ENCODE results near the gene LPP. TPM values are rescaled to one million over a fixed set of nuclear protein-coding genes. Genes with fewer than 3 reads are reported as not detected.

Gene LPP
- total and polyA plus RNA-seq, 2 donors (not counting 1 experiment from before 2014, with no cell fraction given), result 7.6 to 81.7 TPM

GRCh38 chr3:188558343-188559071 is 404.6 kb downstream of the LPP start:
- Histone ChIP-seq H3K4me3 (ENCODE audit: control extremely low read depth in 1 of 5, extremely low read depth in 1 of 5, insufficient read depth in 1 of 5, low read depth in 2 of 5, low read length in 4 of 5) (no peak overlapping the region), H3K79me2 (ENCODE audit: control insufficient read depth, insufficient read depth, low read length) (no peaks in the 10 kb centered on the region), H2AFZ (ENCODE audit: insufficient read depth, low read depth, low read length, poor library complexity, severe bottlenecking) (no peak overlapping the region), H3K4me2 (replicated peaks; ENCODE audit: low read depth, low read length, poor library complexity, severe bottlenecking) (no peak overlapping the region), H3K9me3 (ENCODE audit: control extremely low read depth in 1 of 3, control insufficient read depth in 2 of 3, insufficient read depth in 1 of 3, low read length in 2 of 3) (no peaks in the 10 kb centered on the region), H3K9ac (ENCODE audit: low read length) (no peak overlapping the region), H3K27me3 (replicated peaks in 1 of 4; ENCODE audit: control extremely low read depth in 1 of 4, control insufficient read depth in 3 of 4, insufficient read depth in 4 of 4, low read length in 3 of 4) (no peaks in the 10 kb centered on the region), H3K36me3 (replicated peaks in 1 of 2; ENCODE audit: control extremely low read depth in 1 of 2, control insufficient read depth in 1 of 2, extremely low read depth in 1 of 2, insufficient read depth in 2 of 2, low read length in 1 of 2) (no peaks in the 10 kb centered on the region), H3K27ac (ENCODE audit: low read length in 2 of 2) (no peak overlapping the region), H4K20me1 (ENCODE audit: control insufficient read depth, insufficient read depth, low read length, poor library complexity, severe bottlenecking) (no peaks in the 10 kb centered on the region), H3K4me1 (ENCODE audit: control insufficient read depth in 2 of 2, insufficient read depth in 2 of 2, low read length in 2 of 2) (peaks cover 0 to 5% of the 10 kb centered on the region in 2 donors)
- ATAC-seq (ENCODE audit: low read depth) (no peak), DNase-seq (no peak)
- Mint-ChIP-seq H3K4me1 (peaks cover 21% of the 10 kb centered on the region), H3K9me3 (ENCODE audit: insufficient read depth) (no peaks in the 10 kb centered on the region), H3K4me3 (no peak overlapping the region), H3K27me3 (no peaks in the 10 kb centered on the region), H3K27ac (no peak overlapping the region)
- POLR2A ChIA-PET, result no interaction called here
- CTCF ChIA-PET, result no interaction called here
- WGBS (ENCODE audit: insufficient coverage), result 40% methylated on average over 2 of the region's 5 CpGs
- intact Hi-C loops (cut with micrococcal nuclease), result no loop called here
- no peak for TF ChIP-seq EZH2 (IDR thresholded peaks at IDR 0.05; ENCODE audit: borderline replicate concordance, insufficient read depth, low read depth, low read length, poor library complexity, severe bottlenecking)
- TF ChIP-seq, protein P1, sequence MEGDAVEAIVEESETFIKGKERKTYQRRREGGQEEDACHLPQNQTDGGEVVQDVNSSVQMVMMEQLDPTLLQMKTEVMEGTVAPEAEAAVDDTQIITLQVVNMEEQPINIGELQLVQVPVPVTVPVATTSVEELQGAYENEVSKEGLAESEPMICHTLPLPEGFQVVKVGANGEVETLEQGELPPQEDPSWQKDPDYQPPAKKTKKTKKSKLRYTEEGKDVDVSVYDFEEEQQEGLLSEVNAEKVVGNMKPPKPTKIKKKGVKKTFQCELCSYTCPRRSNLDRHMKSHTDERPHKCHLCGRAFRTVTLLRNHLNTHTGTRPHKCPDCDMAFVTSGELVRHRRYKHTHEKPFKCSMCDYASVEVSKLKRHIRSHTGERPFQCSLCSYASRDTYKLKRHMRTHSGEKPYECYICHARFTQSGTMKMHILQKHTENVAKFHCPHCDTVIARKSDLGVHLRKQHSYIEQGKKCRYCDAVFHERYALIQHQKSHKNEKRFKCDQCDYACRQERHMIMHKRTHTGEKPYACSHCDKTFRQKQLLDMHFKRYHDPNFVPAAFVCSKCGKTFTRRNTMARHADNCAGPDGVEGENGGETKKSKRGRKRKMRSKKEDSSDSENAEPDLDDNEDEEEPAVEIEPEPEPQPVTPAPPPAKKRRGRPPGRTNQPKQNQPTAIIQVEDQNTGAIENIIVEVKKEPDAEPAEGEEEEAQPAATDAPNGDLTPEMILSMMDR (IDR thresholded peaks at IDR 0.05), result no peak

- Mint-ChIP-seq H3K4me1 (peaks cover 21% of the 10 kb centered on the region), H3K4me3 (no peak overlapping the region), H3K9me3 (ENCODE audit: insufficient read depth) (no peaks in the 10 kb centered on the region), H3K27me3 (no peaks in the 10 kb centered on the region), H3K27ac (no peak overlapping the region)
- ChIA-PET POLR2A (no interaction called here), CTCF (no interaction called here)
- Histone ChIP-seq H3K4me2 (replicated peaks; ENCODE audit: low read depth, low read length, poor library complexity, severe bottlenecking) (no peak overlapping the region), H3K27ac (ENCODE audit: low read length in 2 of 2) (no peak overlapping the region), H3K36me3 (replicated peaks in 1 of 2; ENCODE audit: control extremely low read depth in 1 of 2, control insufficient read depth in 1 of 2, extremely low read depth in 1 of 2, insufficient read depth in 2 of 2, low read length in 1 of 2) (no peaks in the 10 kb centered on the region), H3K9ac (ENCODE audit: low read length) (no peak overlapping the region), H3K4me3 (ENCODE audit: control extremely low read depth in 1 of 5, extremely low read depth in 1 of 5, insufficient read depth in 1 of 5, low read depth in 2 of 5, low read length in 4 of 5) (no peak overlapping the region), H2AFZ (ENCODE audit: insufficient read depth, low read depth, low read length, poor library complexity, severe bottlenecking) (no peak overlapping the region), H3K79me2 (ENCODE audit: control insufficient read depth, insufficient read depth, low read length) (no peaks in the 10 kb centered on the region), H4K20me1 (ENCODE audit: control insufficient read depth, insufficient read depth, low read length, poor library complexity, severe bottlenecking) (no peaks in the 10 kb centered on the region), H3K9me3 (ENCODE audit: control extremely low read depth in 1 of 3, control insufficient read depth in 2 of 3, insufficient read depth in 1 of 3, low read length in 2 of 3) (no peaks in the 10 kb centered on the region), H3K27me3 (replicated peaks in 1 of 4; ENCODE audit: control extremely low read depth in 1 of 4, control insufficient read depth in 3 of 4, insufficient read depth in 4 of 4, low read length in 3 of 4) (no peaks in the 10 kb centered on the region), H3K4me1 (ENCODE audit: control insufficient read depth in 2 of 2, insufficient read depth in 2 of 2, low read length in 2 of 2) (peaks cover 0 to 5% of the 10 kb centered on the region in 2 donors)
- no peak for ATAC-seq (ENCODE audit: low read depth)
- TF ChIP-seq, protein P1 (IDR thresholded peaks at IDR 0.05), result no peak
- TF ChIP-seq EZH2 (IDR thresholded peaks at IDR 0.05; ENCODE audit: borderline replicate concordance, insufficient read depth, low read depth, low read length, poor library complexity, severe bottlenecking), result no peak
- DNase-seq, result no peak
- no CpG with 5 or more reads among the region's 2 CpGs for WGBS (ENCODE audit: insufficient coverage)
- intact Hi-C loops (cut with micrococcal nuclease), result no loop called here
Observed at GRCh38 chr3:188559072-188559429, 405.1 kb downstream of the LPP start.
